GM12878 (cell line): ENCODE data around the gene FGF1. TPM values are rescaled to one million over a fixed set of nuclear protein-coding genes. Genes with fewer than 3 reads are reported as not detected.

ENCODE experiments used
- CHD2 ChIP-seq: IDR thresholded peaks from 2 replicates; pipeline ENCODE4 v1.6.1; 2011; ENCODE audit warnings: low read depth, low read length, improper control_type of control experiment, borderline replicate concordance
- EP300 ChIP-seq, 2 experiments: fragments of 150-350 bp in 1 of 2; IDR thresholded peaks; 2 replicates each; pipeline ENCODE4 v1.6.1; 2011 to 2012; ENCODE audit warnings: low read depth in 2 of 2, low read length in 2 of 2, borderline replicate concordance in 1 of 2, improper control_type of control experiment in 1 of 2, inconsistent platforms in 1 of 2; ENCODE audit not compliant: control insufficient read depth in 1 of 2
- GABPA ChIP-seq: IDR thresholded peaks from 2 replicates; pipeline ENCODE4 v1.6.1; 2014; ENCODE audit warnings: antibody characterized with exemption, low read depth, mild to moderate bottlenecking, inconsistent platforms
- JUNB ChIP-seq: IDR thresholded peaks from 2 replicates; pipeline ENCODE4 v1.6.1; 2016; ENCODE audit warnings: antibody characterized with exemption, mild to moderate bottlenecking
- MEF2B ChIP-seq: fragments of 450-650 bp; IDR thresholded peaks from 2 replicates; pipeline ENCODE4 v1.6.1; 2018; ENCODE audit warnings: mild to moderate bottlenecking, moderate library complexity; ENCODE audit not compliant: partially characterized antibody, poor library complexity, severe bottlenecking
- POLR2AphosphoS5 ChIP-seq: IDR thresholded peaks from 2 replicates; pipeline ENCODE4 v1.6.1; 2011; ENCODE audit warnings: mild to moderate bottlenecking, low read length, inconsistent platforms
- RFX5 ChIP-seq: IDR thresholded peaks from 2 replicates; pipeline ENCODE4 v1.6.1; 2011; ENCODE audit warnings: low read depth, low read length, improper control_type of control experiment
- YY1 ChIP-seq: IDR thresholded peaks from 2 replicates; pipeline ENCODE4 v1.6.1; 2011; ENCODE audit warnings: low read depth, mild to moderate bottlenecking, low read length
- ZNF24 ChIP-seq: fragments of 450-650 bp; IDR thresholded peaks from 2 replicates; pipeline ENCODE4 v1.6.1; 2017; ENCODE audit warnings: antibody characterized with exemption, mild to moderate bottlenecking
- ZZZ3 ChIP-seq: IDR thresholded peaks from 2 replicates; pipeline ENCODE4 v1.6.1; 2011; ENCODE audit warnings: low read depth; ENCODE audit not compliant: control insufficient read depth, insufficient read length
- polyA plus RNA-seq, 11 experiments: library from polyadenylated mRNA; depleted of rRNA in 4 of 11; unstranded in 6 of 11; stranded (reverse) in 5 of 11; fragments of >200 nt; fragmentation: Nextera tagmentation in 4 of 11; fragmentation: Illumina TruSeq in 1 of 11; extraction: Ambion mirVana in 4 of 11; extraction: Trizol in 1 of 11; gene quantifications; 1 replicate in 1 of 11; 2 replicates in 10 of 11; pipeline versions ENCODE4 v1.2.1 to v1.2.3, GENCODE V29; 2011 to 2016; ENCODE audit warnings: inconsistent platforms in 2 of 11, missing spikeins in 2 of 11, low read depth in 1 of 11
- total RNA-seq, 4 experiments: library from RNA; depleted of rRNA in 3 of 4; stranded (reverse); fragments of >200 nt in 3 of 4; fragmentation: Illumina TruSeq in 1 of 4; extraction: Trizol in 1 of 4; gene quantifications; 2 replicates each; pipeline versions ENCODE4 v1.2.1 to v1.2.3, GENCODE V29; 2013 to 2021
- TF ChIP-seq, protein P1 (sequence below): fragments of 450-650 bp; IDR thresholded peaks from 2 replicates; pipeline ENCODE4 v1.6.1; 2018; ENCODE audit warnings: borderline replicate concordance, mild to moderate bottlenecking; ENCODE audit not compliant: partially characterized antibody
- TF ChIP-seq, protein P2 (sequence below): fragments of 450-650 bp; formaldehyde crosslinking; IDR thresholded peaks from 2 replicates; pipeline ENCODE4 v1.4.0; 2020; ENCODE audit warnings: mild to moderate bottlenecking, moderate library complexity
- TF ChIP-seq, protein P3 (sequence below): IDR thresholded peaks from 2 replicates; pipeline ENCODE4 v1.6.1; 2011; ENCODE audit warnings: low read depth, low read length, improper control_type of control experiment, borderline replicate concordance

The FGF1 gene
- total and polyA plus RNA-seq, 10 of the 15 experiments (the other 5 are each of a cell fraction or from before 2014, with no cell fraction given), result not detected

- no peak for TF ChIP-seq CHD2
- no peak for TF ChIP-seq JUNB
- no peak for TF ChIP-seq GABPA
- no peak for TF ChIP-seq ZZZ3
- TF ChIP-seq, protein P1, sequence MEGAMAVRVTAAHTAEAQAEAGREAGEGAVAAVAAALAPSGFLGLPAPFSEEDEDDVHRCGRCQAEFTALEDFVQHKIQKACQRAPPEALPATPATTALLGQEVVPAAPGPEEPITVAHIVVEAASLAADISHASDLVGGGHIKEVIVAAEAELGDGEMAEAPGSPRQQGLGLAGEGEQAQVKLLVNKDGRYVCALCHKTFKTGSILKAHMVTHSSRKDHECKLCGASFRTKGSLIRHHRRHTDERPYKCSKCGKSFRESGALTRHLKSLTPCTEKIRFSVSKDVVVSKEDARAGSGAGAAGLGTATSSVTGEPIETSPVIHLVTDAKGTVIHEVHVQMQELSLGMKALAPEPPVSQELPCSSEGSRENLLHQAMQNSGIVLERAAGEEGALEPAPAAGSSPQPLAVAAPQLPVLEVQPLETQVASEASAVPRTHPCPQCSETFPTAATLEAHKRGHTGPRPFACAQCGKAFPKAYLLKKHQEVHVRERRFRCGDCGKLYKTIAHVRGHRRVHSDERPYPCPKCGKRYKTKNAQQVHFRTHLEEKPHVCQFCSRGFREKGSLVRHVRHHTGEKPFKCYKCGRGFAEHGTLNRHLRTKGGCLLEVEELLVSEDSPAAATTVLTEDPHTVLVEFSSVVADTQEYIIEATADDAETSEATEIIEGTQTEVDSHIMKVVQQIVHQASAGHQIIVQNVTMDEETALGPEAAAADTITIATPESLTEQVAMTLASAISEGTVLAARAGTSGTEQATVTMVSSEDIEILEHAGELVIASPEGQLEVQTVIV, result no peak
- TF ChIP-seq ZNF24, result no peak
- TF ChIP-seq POLR2AphosphoS5, result no peak
- TF ChIP-seq, protein P2, sequence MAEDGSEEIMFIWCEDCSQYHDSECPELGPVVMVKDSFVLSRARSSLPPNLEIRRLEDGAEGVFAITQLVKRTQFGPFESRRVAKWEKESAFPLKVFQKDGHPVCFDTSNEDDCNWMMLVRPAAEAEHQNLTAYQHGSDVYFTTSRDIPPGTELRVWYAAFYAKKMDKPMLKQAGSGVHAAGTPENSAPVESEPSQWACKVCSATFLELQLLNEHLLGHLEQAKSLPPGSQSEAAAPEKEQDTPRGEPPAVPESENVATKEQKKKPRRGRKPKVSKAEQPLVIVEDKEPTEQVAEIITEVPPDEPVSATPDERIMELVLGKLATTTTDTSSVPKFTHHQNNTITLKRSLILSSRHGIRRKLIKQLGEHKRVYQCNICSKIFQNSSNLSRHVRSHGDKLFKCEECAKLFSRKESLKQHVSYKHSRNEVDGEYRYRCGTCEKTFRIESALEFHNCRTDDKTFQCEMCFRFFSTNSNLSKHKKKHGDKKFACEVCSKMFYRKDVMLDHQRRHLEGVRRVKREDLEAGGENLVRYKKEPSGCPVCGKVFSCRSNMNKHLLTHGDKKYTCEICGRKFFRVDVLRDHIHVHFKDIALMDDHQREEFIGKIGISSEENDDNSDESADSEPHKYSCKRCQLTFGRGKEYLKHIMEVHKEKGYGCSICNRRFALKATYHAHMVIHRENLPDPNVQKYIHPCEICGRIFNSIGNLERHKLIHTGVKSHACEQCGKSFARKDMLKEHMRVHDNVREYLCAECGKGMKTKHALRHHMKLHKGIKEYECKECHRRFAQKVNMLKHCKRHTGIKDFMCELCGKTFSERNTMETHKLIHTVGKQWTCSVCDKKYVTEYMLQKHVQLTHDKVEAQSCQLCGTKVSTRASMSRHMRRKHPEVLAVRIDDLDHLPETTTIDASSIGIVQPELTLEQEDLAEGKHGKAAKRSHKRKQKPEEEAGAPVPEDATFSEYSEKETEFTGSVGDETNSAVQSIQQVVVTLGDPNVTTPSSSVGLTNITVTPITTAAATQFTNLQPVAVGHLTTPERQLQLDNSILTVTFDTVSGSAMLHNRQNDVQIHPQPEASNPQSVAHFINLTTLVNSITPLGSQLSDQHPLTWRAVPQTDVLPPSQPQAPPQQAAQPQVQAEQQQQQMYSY (CRISPR knock-in tag), result no peak
- no peak for TF ChIP-seq EP300 (IDR thresholded peaks at IDR 0.05; ENCODE audit: borderline replicate concordance in 1 of 2, control insufficient read depth in 1 of 2, low read depth in 2 of 2, low read length in 2 of 2)
- TF ChIP-seq RFX5, result no peak
- TF ChIP-seq, protein P3, sequence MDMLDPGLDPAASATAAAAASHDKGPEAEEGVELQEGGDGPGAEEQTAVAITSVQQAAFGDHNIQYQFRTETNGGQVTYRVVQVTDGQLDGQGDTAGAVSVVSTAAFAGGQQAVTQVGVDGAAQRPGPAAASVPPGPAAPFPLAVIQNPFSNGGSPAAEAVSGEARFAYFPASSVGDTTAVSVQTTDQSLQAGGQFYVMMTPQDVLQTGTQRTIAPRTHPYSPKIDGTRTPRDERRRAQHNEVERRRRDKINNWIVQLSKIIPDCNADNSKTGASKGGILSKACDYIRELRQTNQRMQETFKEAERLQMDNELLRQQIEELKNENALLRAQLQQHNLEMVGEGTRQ, result no peak
- TF ChIP-seq MEF2B, result peak; percentile 57
- no peak for TF ChIP-seq YY1
These were observed 40.4 kb upstream of the FGF1 start (continued) for GRCh38 chr5:142726188-142726731.
